ENCODE results near the gene MAP7. TPM values are rescaled to one million over a fixed set of nuclear protein-coding genes. Genes with fewer than 3 reads are reported as not detected.
"Not testable (repeated sequence)": the region's sequence is repeated elsewhere in the genome, so short reads cannot be mapped to it uniquely, and the experiment has no call there.

The MAP7 gene
- 0.51 and 1.0 TPM in 2 replicates for total RNA-seq

GRCh38 chr6:136550330-136551071, at the start of gene MAP7:
Gene MAP7, minus strand, starts transcription at chr6:136550422. Its CDS starts 14 bp downstream, at chr6:136550408.
- DNase-seq (ENCODE audit: low read depth in 2 of 2): peak in 1 of 2 donors; percentile 35

GRCh38 chr6:136599329-136600011, 49.2 kb upstream of the MAP7 start:
- DNase-seq (ENCODE audit: low read depth in 2 of 2): no peak

- no peak for DNase-seq (ENCODE audit: low read depth in 2 of 2)
These were observed 47.8 kb upstream of the MAP7 start for GRCh38 chr6:136598048-136598447.

GRCh38 chr6:136594671-136595070, 44.4 kb upstream of the MAP7 start:
- no peak for DNase-seq (ENCODE audit: low read depth in 2 of 2)

- peak; percentile 92 to 99 for DNase-seq (ENCODE audit: low read depth in 2 of 2)
These were observed 43.7 kb upstream of the MAP7 start for GRCh38 chr6:136593748-136594490.

GRCh38 chr6:136592930-136593673, 42.9 kb upstream of the MAP7 start:
- peak in 1 of 2 donors; percentile 65 for DNase-seq (ENCODE audit: low read depth in 2 of 2)

- DNase-seq (ENCODE audit: low read depth in 2 of 2): no peak
These were observed 41.4 kb upstream of the MAP7 start for GRCh38 chr6:136591617-136592016.

- DNase-seq (ENCODE audit: low read depth in 2 of 2): not testable (repeated sequence)
These were observed 40.6 kb upstream of the MAP7 start for GRCh38 chr6:136590846-136591245.

GRCh38 chr6:136587527-136587926, 37.3 kb upstream of the MAP7 start:
- no peak for DNase-seq (ENCODE audit: low read depth in 2 of 2)

GRCh38 chr6:136586295-136586694, 36.1 kb upstream of the MAP7 start:
- peak in 1 of 2 donors; percentile 45 for DNase-seq (ENCODE audit: low read depth in 2 of 2)

- not testable (repeated sequence) for DNase-seq (ENCODE audit: low read depth in 2 of 2)
These were observed 35.3 kb upstream of the MAP7 start for GRCh38 chr6:136585523-136585922.

GRCh38 chr6:136584290-136584689, 34.1 kb upstream of the MAP7 start:
- not testable (repeated sequence) for DNase-seq (ENCODE audit: low read depth in 2 of 2)

GRCh38 chr6:136582711-136583471, 32.7 kb upstream of the MAP7 start:
- peak; percentile 84 to 88 for DNase-seq (ENCODE audit: low read depth in 2 of 2)

GRCh38 chr6:136579800-136580199, 29.6 kb upstream of the MAP7 start:
- no peak for DNase-seq (ENCODE audit: low read depth in 2 of 2)

GRCh38 chr6:136576821-136577220, 26.6 kb upstream of the MAP7 start:
- DNase-seq (ENCODE audit: low read depth in 2 of 2): no peak

GRCh38 chr6:136571496-136571895, 21.3 kb upstream of the MAP7 start:
- no peak for DNase-seq (ENCODE audit: low read depth in 2 of 2)

GRCh38 chr6:136571065-136571464, 20.8 kb upstream of the MAP7 start:
- no peak for DNase-seq (ENCODE audit: low read depth in 2 of 2)

GRCh38 chr6:136568129-136568528, 17.9 kb upstream of the MAP7 start:
- no peak for DNase-seq (ENCODE audit: low read depth in 2 of 2)

- no peak for DNase-seq (ENCODE audit: low read depth in 2 of 2)
These were observed 17.5 kb upstream of the MAP7 start for GRCh38 chr6:136567688-136568087.

- peak in 1 of 2 donors; percentile 54 for DNase-seq (ENCODE audit: low read depth in 2 of 2)
These were observed 16.6 kb upstream of the MAP7 start for GRCh38 chr6:136566851-136567250.

GRCh38 chr6:136566007-136566487, 15.8 kb upstream of the MAP7 start:
- no peak for DNase-seq (ENCODE audit: low read depth in 2 of 2)
